GM19395 (cell line): Measurements from ENCODE around the gene TNFAIP1.

ENCODE experiments used
- ATAC-seq: cut with Tn5 transposase; IDR thresholded peaks from one replicate; pipeline ENCODE4 v1.9.1; 2021; ENCODE audit warnings: mild to moderate bottlenecking, moderate library complexity; ENCODE audit not compliant: unreplicated experiment

Gene TNFAIP1

DNA sequence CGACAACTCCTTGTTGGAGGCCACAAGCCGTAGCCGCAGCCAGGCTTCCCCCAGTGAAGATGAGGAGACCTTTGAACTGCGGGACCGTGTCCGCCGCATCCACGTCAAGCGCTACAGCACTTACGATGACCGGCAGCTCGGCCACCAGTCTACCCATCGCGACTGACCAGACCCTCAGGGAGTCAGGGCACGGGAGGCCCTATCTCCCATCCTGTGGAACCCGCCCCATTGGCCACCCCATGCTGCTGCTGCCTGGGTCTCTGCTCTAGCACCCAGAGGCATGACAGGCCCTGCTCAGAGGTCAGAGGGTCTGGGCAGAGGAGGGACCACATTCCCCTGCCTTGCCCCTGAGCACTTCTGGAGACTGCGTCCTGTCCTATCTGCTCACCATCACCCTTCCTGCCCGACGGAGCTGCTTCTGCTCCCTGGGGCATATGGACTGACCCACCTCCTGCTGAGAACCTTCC lies 8.9 kb downstream of the TNFAIP1 start:
- ATAC-seq, result no peak

DNA sequence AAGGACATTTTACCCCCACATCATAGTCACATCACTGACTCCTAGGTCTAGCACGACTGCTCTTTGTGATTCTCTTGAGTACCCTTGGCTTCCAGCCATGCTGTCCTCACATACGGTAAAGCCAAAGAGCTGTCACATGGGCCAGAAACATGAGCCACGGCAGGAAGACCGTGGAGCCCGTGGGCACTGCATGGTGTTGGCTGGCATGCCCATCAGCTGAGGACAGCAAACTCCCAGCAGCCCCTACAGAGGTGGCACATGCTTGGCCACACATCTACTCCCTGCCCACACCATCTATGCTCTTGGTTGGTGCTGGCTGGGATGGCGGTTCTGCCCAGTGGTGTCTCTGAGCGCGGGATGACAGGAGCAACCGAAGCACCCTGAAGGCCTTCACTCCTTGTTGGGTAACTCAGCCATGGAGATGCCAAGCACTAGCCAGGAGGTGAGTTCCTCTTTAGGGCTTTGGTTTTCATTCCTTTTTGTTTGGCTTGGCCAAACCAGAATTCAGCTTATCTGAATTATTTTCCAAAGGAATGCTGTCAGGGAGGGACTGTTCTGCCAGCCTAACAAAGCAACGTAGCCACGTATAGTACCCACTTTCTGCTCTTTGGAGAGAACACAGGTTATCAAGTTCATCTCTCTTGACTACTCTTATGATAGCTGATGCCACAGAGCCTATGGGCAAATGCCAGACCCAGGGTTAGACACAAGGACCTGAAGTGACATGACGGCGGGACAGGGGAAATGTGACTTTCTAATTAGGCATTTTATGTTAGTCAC lies 10.0 kb downstream of the TNFAIP1 start:
- no peak for ATAC-seq

DNA sequence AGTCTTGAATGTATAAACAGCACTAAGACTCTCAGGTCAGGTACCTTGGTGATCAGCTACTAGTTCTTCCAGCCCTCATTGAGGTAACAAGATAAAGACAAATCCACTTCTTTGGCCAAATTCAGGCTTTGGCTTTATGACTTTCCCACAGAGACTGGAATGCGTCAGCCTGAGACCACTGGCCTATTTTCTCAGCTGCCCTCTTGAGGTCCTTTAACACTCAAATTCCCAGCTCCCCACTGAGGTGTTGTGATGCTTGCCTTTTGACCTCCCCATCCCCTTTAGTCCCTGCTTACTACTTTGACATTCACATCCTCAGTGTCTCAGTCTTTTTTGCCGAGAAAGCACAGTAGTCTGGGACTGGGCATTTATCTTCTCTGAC lies 10.6 kb downstream of the TNFAIP1 start:
- no peak for ATAC-seq

DNA sequence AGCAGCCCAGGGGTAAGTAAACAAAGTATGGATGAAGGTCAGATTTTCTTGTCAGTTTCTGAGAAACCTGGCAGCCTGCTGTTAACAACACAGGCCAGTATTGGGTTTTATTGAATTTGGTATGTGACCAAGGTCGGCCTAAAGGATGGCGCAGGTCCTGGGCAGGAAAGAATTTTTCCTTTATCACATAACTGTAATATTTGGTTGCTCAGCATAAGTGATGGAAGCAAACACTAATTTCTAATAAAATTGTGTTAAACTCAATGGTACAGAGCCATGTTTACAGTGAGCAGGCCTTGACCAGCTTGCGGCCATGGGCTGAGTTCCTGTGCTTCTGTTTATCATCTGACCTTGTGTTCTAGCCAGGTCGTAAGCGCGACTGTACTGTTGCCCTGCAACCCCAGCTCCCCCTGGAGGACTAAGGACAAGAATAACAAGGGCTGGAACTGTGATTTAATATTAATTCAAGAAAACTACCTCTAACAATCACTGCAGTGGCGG lies 11.2 kb downstream of the TNFAIP1 start:
- ATAC-seq, result no peak

DNA sequence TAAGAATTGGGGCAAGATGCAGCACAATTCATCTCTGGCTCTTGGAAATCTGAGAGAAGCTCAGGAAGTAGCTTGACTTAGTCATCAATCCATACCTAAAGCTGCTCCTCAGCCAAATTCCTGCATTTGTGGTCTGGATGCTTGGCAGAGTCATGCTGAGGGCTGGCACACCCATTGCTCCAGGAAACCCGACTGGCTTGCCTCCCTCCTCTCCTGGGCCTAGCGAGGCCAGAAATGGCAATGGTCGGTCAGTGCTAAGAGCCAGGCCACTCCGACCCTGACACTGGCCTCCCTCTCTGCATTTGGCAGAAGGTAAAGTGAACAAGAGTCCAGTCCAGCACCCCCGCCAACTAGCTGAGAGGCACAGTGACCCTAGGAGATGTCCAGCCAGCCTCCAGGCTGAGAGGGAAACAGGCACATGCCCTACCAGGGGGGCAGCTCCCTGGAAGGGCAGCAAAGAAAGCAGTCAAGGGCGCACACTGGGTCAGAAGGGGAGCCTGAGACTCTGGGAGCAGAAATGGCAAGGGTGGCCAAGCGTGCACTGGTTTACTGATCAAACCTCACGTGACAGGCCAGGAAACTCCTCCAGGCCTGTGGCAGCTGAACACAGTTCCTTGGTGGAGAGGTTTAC lies 11.8 kb downstream of the TNFAIP1 start:
- no peak for ATAC-seq

DNA sequence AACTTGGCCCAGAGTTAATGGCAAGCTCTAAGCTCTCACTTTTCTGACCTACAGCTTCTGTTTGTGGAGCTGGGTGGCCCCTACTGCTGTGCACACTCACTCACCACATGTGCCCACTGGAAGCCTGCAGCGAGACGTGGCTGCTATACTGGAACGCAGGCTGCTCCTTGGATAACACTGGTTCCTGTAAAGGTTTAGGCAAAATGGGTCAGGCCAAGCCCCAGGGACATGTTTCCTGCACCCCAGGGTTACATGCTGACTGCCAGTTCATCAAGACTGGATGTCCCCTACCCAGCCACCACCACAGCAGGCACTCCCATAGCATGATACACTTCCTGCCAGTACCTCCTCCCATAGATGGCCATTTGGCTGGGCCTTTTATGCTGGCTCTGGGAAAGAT lies 13.4 kb downstream of the TNFAIP1 start:
- no peak for ATAC-seq

DNA sequence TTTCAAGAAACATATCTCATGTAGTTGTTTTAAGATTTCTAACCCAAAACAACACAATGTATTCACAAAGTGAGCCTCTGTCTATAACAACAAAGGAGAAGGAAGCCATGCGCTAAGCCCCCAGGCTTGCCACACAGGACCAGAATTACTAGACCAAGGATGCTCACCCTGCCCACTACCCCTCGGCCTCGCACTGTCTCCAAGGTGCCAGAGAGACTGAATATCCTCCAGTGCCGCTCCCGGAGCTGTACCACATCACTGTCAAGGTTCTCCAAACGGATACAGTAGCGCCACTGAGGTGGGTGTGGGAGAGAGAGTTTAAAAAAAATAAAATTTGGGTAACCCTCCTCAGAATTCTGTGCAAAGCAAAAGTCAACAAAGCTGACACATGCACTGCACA lies 14.7 kb downstream of the TNFAIP1 start:
- no peak for ATAC-seq

DNA sequence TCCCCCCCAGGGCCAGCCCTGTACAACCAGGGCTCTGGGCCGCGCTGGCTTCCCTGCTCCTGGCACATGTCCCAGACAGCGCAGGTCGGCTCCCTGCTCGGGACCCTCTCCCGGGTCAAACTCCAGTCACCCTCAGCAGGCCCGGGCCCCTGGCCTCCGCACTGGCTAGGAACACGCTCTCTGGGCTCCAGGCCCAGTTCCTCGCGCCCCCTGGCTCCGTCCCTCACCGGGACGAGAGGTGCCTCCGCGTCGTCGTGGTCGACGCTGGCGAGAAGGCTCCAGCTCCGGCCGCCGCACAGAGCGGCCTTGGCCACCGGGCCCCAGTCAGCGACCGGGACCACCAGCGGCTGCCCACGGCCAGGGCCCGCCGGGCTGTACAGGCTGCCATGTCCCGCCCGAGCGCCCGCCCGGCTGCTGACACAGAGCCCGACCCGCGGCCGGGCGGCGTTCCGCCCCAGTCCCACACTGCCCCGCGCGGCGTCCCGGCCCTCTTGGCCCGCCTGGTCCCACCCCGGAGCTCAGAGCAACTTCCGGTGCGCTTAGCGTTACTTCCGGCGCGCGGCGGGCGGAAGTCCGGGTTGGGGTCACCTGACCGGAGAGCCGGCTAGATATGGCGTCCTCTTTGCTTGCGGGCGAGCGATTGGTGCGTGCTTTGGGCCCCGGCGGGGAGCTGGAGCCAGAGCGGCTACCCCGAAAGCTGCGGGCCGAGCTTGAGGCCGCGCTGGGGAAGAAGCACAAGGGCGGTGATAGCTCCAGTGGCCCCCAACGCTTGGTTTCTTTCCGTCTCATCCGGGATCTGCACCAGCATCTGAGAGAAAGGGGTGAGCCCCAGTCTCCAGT lies 21.7 kb downstream of the TNFAIP1 start, which contains the start of gene POLDIP2:
Gene POLDIP2, minus strand, starts transcription at position 467 of the 840 bp plus-strand sequence. Its CDS starts 79 bp downstream, at position 388.
- peak; percentile 93 for ATAC-seq

DNA sequence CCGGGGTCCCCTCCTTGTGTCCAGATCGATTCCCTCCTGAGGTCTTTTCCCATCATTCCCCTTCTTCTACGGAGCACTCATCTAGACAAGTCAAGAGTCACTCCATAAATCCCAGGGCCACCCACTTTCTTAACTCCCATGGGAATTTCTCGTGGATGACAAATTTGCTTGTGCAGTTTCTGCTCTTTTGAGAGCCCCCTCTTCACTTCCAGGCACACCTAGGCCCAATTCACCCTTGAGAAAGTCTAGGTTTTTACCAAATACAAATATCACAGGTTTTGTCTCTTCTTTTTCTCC lies 22.3 kb downstream of the TNFAIP1 start:
- no peak for ATAC-seq

DNA sequence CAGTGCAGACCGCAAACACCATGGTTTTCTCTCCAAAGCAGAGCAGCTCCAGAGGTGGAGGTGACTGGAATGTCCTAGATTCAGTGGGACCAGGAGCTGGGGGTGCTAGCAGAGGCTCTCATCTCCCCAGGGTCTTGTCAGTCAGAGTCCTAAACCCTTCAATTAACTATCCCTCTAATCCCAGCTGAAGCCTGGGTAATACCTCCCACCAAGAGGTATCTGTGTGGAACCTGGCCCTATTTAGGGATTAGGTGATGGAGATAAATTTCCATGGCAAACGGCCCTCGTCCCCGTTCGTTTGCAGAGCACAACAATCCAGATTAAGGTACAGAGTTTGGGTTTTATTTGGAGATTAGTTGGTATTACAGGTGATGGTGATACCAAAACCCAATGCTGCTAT lies 27.6 kb downstream of the TNFAIP1 start:
- ATAC-seq, result no peak

DNA sequence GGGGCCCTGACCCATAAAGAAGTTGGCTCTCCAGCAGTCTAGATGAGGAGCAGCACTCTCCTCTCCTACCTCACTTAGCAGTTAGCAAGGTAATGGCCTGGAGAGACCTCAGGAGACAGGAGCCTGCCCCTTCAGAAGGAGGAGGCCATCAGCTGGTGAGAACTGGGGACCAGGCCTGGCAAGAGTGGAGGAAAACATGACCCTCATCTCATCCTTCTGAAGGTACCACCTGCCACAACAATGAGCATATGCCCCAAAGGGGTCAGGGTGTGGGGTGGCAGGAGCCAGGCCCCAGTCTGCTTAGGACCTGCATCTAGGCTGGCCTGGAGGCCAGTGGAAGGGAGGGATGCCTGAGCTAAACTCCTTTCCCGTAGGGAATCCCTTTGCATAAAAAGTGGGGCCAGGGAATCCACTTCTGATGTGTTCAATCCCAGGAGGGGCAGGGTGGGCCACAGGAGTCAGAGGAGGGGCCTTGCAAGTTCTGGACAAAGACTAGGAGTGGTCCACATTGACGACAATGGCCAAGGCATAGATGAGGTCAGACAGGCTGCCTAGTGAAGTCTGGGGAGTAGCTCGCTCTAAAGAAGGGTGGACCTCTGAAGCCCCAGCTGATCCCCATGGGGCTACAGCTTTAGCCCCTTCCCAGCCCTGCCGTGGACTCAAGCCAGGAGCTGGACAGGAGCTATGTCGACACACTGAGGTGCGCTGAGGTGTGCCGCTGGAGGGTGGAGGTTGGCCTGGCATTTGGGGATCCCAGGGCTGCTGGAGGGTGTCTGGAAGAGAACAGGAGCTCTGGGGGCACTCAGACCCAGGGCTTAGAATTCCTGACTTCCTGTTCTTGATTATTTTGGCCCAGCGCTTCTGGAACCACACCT lies 28.5 kb downstream of the TNFAIP1 start:
- no peak for ATAC-seq

DNA sequence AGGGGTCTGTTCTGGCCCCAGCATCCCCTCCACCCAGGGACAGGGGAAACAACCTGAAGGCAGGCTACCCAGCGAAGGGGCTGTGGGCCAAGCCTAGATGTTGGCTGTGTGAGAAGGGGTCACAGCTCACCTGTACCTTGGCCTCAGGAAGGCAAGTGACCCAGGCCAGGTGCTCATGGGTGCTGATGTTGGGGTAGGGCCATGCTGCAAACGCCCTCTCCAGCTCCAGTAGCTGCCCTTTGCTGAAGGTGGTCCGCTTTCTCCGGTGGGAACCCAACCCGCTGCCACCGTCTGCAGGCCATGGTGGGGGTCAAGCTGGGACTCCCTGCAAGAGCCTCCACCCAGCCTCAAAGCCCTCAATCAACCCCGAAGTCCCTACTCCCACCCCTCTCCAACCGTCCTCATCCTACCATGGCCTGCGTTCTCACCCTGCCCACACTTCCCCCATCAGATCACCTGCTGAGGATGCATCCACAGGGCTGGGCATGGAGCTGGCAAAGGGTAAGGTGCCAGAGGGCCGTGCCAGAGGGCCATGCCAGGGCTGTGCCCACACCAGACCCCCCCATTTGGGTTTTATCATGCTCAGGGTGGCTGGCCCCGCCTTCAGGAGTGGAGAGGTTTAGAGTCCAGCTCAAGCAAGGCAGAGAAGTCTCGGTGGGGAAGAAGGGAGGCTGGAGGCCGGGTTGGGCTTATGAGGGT lies 29.3 kb downstream of the TNFAIP1 start, which contains the start of gene SEBOX:
Gene SEBOX, minus strand, starts transcription at position 535 of the 699 bp plus-strand sequence. Its CDS starts 48 bp downstream, at position 487.
- ATAC-seq, result no peak

DNA sequence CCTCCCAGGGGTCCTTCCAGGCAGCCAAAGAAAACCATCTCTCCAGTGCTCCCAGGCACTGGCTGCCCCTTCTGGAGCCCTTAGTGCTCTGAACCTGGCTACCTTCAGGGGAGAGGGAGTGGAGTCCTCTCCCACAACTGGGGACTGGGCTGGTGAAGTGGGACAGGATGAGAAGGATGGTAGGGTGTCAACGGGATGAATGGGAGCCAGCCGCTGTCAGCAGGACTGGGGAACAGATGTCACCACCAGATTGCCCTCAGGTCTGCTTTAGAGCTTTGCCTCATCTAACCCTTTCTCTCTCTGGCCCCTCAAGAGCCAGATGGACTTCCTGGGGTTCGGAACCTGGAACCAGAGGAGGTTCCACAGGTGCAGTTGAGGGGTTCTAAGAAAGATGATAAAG lies 29.9 kb downstream of the TNFAIP1 start:
- ATAC-seq, result no peak

DNA sequence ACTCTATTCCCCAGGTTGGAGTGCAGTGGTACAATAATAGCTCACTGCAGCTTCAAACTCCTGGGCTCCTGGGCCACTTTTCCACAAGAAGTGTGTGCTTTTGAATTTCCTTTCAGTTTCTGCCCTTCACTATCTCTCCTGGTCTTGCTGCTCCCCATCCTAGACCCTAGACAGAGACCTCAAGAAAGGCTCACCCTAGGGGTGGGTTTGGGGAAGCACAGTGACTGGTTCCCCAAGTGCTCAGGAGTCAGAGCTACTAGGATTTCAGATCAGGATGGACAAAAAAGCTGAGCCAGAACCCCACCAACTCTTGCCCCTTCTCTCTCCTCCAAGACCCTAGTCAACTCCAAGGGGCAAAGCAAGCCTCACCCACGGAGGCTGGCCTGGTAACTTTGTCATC lies 31.0 kb downstream of the TNFAIP1 start:
- ATAC-seq, result no peak

DNA sequence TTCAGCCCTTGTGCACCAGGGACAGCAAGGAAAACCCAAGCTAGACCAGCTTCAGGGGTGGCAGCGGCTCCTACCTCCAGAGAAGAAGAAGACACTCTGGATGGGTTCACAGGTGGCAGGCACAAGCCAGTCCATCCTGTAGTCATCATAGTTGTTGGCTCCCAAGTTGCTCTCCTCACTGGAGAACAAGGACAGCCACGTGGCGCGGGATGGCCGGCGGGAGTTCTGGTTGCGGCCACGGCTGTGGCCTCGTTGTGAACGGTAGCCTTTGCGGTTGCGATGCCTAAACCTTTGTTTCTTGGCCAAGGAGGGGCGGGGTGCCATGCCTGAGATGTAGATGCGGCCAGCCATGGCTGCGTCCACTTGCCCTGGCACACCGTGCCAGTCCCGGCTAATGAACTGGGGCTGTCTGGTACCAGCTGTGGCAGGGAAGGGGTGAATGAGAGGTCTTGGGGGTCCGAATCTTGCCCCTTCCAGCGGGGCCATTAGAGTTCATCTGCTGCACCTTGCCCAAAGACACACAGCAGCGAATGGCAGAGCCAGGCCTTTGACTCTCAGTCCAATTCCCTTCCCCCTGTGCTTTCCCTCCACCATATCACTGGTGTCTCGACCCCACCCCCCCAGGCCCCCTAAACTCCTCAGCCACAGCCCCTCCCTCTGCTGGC lies 32.2 kb downstream of the TNFAIP1 start:
- ATAC-seq, result no peak

DNA sequence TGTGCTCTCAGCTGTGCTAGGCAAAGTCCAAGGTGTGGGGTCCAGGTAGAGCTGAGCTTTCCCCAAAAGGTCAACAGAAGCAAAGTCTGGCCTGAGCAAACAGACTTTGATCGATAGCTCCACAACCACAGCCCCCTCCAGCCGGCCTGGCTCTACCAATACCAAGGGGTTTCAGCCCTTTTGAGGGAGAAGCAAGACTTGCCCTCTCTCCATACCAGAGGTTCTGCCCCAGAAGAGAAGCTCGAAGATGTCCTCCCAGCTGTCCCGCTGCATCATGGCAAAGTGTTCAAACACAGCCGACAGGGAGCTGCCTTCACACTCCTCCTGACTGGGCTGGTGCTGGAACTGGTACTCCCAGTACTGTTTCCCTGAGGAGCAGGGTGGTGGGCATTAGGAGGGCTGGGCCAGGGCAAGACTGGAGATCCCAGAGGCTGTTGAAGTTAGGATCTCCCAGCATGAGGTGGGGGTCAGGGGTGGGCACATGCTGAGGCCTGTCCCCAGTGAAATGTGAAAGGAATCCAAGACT lies 32.8 kb downstream of the TNFAIP1 start:
- no peak for ATAC-seq

DNA sequence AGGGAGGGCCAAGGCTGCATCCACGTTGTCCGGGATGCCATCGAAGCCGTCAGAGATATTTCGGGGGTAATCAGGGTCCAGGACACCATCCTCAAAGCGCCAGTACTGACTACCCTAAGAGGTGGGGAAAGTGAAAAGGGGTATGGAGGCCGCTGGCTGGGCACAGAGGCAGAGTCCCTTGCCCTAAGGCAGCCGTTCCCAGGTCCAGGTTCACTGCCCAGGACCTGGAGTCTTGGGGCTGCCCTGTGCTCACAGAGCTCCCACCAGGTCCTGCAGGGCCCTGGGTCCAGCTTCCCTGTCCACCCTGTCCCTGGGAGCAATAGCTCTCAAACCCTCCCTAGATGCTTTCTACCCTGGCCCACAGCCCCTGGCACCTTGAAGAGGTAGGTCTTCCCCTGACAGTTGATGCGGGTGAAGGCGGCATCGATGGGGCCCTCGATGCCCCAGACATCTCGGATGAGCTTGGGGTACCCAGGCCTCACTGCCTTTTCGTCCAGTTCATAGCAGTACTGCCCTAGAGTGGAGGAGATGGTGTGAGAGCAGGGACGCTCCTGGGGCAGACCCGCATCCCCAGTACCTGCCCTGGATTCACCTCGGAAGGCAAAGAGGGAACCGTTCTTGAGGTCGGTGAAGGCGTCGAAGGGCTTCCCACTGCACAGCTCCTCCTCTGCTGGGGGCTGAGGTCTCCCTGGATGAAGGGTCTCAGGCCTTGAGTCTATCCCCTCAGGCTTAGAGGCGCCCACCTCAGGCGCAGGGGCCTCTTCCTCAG lies 33.5 kb downstream of the TNFAIP1 start:
- no peak for ATAC-seq

DNA sequence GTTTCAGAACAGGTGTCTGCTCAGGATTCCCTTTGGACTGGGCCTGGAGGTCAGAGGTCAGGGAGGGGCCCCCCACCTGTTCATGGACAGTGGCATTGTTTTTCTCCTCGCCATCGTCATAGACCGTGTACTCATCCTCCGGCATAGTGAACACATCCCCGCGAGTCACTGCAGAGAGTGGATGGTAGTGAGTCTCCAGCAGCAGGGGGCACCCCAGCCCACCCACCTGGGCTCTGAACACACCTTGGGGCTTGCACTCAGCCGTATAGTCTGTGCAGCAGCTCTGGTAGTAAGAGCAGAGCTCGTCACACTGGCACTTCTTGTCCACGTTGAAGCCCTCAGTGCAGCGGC lies 34.1 kb downstream of the TNFAIP1 start:
- no peak for ATAC-seq
